ENCODE measurements around the gene STARD7.
"Not testable (repeated sequence)": the region's sequence is repeated elsewhere in the genome, so short reads cannot be mapped to it uniquely, and the experiment has no call there.

STARD7 gene

GRCh38 chr2:96233436-96233835 lies 24.8 kb upstream of the STARD7 start:
- no peak for DNase-seq

GRCh38 chr2:96231316-96231715 lies 22.7 kb upstream of the STARD7 start:
- DNase-seq: no peak

DNA sequence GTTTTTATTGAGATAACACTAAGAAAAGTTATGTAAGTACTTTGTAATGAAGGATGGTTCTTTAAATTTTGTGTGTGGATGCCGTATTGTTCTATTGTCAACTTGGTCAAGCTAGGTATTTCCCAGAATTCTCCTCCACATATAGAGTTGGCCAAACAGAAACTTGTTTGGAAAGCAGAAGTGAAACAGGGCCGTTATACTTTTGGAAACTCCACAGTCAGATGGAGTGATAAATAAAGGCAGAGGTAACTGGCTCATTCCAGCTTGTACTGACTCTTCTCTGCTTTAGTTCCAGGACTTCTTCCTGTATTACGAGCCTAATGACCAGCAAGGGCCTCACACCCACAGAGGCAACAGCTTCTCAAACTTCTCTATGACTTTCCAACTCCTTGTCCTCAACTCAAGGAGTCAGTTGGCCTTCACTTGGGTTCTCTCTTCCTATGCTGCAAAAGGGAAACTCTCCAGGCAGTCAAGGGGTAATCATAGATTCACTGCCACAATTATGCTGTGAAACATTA lies 16.4 kb upstream of the STARD7 start:
- DNase-seq: peak; percentile 71

DNA sequence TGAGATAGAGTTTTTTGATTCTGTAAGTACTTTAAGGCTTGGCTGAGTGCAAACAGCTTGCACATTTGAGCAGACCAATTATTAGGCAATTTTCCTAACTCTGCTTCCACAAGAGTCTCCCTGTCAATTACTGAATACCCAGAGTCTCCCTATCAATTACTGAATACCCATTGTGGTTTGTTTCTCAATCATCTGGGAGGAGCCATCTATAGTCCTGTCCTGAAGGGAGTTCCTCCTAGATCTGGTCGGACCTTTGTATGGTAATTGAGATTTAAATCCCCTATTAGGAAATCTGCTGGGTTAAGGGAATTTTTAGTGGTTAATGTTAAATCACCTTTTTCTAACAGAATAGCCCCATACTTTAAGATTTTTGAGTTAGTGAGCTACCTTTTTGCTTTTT lies 12.5 kb upstream of the STARD7 start:
- peak; percentile 60 for DNase-seq

DNA sequence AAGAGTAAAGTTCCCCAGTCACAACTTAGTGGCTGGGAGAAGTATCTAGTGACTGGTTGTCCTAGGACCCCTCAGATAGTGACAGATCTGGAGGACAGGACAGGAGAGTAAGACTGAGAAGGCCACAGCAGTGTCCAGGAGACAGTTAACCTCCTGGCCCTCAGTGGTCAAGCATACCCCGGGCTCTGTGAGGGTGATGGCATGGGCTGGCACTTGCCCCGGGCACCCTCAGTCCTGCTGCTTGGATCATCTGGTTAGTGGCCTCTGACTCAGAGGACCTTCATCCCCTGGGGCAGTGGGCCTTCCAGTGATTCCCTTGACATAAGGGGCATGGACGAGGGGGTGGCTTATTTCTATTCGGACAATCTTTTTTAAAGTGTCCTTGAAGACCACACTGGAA lies 11.3 kb upstream of the STARD7 start:
- not testable (repeated sequence) for DNase-seq

- DNase-seq: no peak
Observed at GRCh38 chr2:96218508-96219131, 10.0 kb upstream of the STARD7 start.

- no peak for DNase-seq
Observed at GRCh38 chr2:96214554-96214953, 5.9 kb upstream of the STARD7 start.

- no peak for DNase-seq
Observed at GRCh38 chr2:96213379-96213778, 4.8 kb upstream of the STARD7 start.

GRCh38 chr2:96212339-96212738 lies 3.7 kb upstream of the STARD7 start:
- no peak for DNase-seq

DNA sequence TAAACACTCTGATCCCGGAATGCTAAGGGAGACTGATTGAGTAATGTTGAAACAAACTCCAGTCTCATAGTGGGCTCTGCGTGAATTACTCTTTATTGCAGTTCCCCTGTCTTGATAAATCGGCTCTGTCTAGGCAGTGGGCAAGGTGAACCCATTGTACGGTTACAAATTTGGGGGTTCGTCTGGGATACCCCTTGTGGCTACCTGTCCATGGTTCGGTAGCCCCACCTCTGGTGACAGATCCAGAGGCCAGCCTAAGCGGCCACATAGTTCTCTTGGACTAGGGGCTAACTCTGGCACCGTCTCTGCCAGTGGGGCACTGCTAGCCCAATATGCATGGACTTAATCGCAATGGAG lies 1.1 kb upstream of the STARD7 start:
- DNase-seq: no peak

DNA sequence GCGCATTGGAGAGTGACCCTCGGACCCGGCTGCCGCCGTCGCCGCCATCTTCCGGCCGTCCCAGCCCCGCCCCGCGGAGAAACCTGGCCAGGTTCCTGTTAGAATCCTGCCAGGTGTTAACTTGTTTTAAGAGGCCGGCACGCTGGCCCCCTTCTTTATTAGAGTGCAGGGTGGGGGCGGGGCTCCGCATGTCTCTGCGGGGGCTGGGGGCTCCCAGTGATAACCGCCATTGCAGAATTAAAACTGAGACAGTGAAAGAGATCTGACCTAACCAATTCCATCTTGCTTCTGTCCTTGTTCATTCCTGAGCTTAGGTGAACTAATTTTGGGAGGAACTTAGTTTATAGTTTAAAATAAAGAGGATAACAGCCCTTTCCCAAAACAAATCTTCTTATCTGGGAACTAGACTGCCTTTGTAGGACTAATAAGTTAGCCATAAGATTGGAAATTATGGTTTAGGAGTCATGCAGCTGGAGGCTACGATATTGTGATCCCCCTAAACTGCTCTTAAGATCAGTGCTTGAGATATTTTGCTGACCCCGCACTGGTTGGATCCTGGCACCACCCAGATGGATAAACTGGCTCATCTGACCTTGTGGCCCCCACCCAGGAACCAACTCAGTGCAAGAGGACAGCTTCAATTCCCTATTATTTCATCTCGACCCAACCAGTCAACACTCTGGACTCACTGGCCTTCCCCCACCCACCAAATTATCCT lies 543 bp upstream of the STARD7 start:
- DNase-seq: no peak

GRCh38 chr2:96207774-96208142 lies 869 bp downstream of the STARD7 start:
- DNase-seq: no peak

DNA sequence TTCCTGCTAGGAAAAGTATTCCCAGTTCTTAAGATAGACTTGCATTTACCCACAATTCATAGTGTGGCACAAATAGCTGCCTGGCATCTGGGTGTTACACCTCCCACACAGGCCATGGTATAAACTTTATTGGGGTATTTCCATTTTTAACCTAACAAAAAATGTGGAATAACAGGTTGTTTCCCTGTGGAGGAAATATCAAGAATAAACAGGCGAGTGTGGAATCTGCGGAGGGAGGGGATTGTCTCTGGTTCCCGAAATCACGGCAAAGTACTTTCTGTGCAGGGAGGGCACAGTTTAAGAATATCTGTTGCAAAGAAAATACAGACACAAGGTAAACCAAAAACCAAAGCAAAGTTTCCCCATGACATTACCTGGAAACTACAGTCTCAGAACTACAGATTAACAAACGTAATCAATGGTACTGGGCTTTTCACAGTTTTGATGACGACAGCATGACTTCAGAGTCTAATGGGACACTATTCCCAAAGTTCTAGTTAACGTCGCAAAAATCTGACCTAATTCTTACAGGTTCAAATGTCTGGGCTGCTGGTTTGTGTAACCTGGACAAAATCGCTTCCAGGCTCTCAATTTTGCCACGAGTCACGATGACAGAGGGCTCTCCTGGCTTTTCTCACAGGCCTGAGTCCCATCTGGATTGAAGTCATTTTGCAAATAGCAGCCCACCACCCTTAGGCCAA lies 1.4 kb downstream of the STARD7 start:
- no peak for DNase-seq

DNA sequence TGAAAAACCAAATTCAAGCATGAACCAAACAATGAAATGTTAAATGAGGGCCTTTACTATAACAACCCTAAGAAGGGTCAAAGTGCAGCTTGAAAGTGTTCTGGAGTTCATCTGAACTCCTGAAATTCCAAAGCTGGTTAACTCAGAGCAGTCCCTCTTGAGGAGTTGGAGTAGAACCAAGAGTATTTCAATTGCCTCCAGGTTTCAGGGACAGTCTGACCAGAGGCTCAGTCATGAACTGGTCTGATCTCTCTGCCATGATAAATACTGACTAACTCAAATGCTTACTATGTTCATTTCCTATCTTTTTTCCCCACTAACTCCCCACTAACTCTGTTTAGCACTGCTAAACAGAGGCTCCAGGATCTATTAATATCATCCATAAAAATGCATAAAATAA lies 2.7 kb downstream of the STARD7 start:
- DNase-seq: no peak

- DNase-seq: no peak
Observed at GRCh38 chr2:96204836-96205624, 3.6 kb downstream of the STARD7 start.

- no peak for DNase-seq
Observed at GRCh38 chr2:96203130-96204028, 5.2 kb downstream of the STARD7 start.

- no peak for DNase-seq
Observed at GRCh38 chr2:96202152-96202854, 6.3 kb downstream of the STARD7 start.

- no peak for DNase-seq
Observed at GRCh38 chr2:96201338-96201737, 7.3 kb downstream of the STARD7 start.

GRCh38 chr2:96198921-96199320 lies 9.7 kb downstream of the STARD7 start:
- DNase-seq: no peak

GRCh38 chr2:96197546-96198255 lies 10.9 kb downstream of the STARD7 start:
- no peak for DNase-seq
